Tibial artery (tissue), 4 donors: ENCODE data around the gene CRIP3.

ENCODE experiments used
- DNase-seq, 2 donors: peaks; one replicate each; pipeline ENCODE4 v3.0.0-alpha.2; 2019
- H3K27ac ChIP-seq, 2 donors: fragments of 200-600 bp; sonication (generic) in 1 of 2; 1 replicate in 1 of 2; 2 replicates in 1 of 2; pipeline ENCODE4 v1.5.1; 2018 to 2019; ENCODE audit warnings: mild to moderate bottlenecking in 1 of 2
- H3K27me3 ChIP-seq, 2 donors: fragments of 200-600 bp; sonication (generic) in 1 of 2; one replicate each; pipeline versions ENCODE4 v1.5.1 to v1.6.0; 2016 to 2019
- H3K36me3 ChIP-seq, 3 donors: fragments of 200-600 bp; sonication (generic) in 2 of 3; one replicate each; pipeline ENCODE4 v1.5.1; 2016 to 2019; ENCODE audit warnings: mild to moderate bottlenecking in 2 of 3
- H3K4me1 ChIP-seq, 4 donors: fragments of 200-600 bp; sonication (generic) in 2 of 4; 1 replicate in 3 of 4; 2 replicates in 1 of 4; pipeline ENCODE4 v1.5.1; 2016 to 2019
- H3K4me3 ChIP-seq, 2 donors: fragments of 200-600 bp; sonication (generic) in 1 of 2; 1 replicate in 1 of 2; 2 replicates in 1 of 2; pipeline ENCODE4 v1.5.1; 2018 to 2019; ENCODE audit warnings: mild to moderate bottlenecking in 2 of 2
- H3K9me3 ChIP-seq, 3 donors: fragments of 200-600 bp; sonication (generic) in 1 of 3; one replicate each; pipeline ENCODE4 v1.5.1; 2016 to 2019
- intact Hi-C: fragments of 100-400 bp; cut with DNase I; formaldehyde crosslinking; loops from one replicate; pipeline ENCODE4 v1.15.0; 2023; ENCODE audit warnings: low total_unique reads
- TF ChIP-seq, protein P1 (sequence below), 2 experiments: fragments of 200-600 bp in 1 of 2; fragments of 450-650 bp in 1 of 2; IDR thresholded peaks; one replicate each; pipeline ENCODE4 v1.5.1; 2017 to 2019; ENCODE audit warnings: antibody characterized with exemption in 2 of 2, mild to moderate bottlenecking in 1 of 2, moderate library complexity in 1 of 2

Gene CRIP3

DNA sequence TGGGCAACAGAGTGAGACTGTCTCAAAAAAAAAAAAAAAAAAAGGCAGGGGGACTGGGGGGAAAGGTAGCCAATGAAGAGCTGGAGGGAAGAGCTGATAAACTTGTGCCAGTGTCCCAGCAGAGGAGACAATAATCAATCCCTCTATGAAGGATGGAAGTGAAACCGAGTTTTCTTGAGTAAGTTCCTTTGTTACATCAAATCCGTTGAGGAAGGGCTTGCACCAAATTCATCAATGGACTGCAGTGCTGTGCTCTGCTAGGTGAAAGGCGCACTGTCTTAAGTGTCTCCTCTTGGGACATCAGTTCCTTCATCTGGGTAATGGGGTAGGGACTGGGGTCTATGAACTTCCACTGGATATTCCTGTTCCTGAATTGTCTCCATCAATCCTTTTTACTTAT lies 3.0 kb upstream of the CRIP3 start:
- TF ChIP-seq, protein P1, sequence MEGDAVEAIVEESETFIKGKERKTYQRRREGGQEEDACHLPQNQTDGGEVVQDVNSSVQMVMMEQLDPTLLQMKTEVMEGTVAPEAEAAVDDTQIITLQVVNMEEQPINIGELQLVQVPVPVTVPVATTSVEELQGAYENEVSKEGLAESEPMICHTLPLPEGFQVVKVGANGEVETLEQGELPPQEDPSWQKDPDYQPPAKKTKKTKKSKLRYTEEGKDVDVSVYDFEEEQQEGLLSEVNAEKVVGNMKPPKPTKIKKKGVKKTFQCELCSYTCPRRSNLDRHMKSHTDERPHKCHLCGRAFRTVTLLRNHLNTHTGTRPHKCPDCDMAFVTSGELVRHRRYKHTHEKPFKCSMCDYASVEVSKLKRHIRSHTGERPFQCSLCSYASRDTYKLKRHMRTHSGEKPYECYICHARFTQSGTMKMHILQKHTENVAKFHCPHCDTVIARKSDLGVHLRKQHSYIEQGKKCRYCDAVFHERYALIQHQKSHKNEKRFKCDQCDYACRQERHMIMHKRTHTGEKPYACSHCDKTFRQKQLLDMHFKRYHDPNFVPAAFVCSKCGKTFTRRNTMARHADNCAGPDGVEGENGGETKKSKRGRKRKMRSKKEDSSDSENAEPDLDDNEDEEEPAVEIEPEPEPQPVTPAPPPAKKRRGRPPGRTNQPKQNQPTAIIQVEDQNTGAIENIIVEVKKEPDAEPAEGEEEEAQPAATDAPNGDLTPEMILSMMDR (IDR thresholded peaks at IDR 0.05) = no peak
- Histone ChIP-seq H3K9me3 (no peaks in the 10 kb centered on the region), H3K36me3 (no peaks in the 10 kb centered on the region), H3K27ac (no peak overlapping the region), H3K4me3 (no peak overlapping the region), H3K4me1 (peaks cover 0 to 13% (median 7%) of the 10 kb centered on the region in 4 donors), H3K27me3 (peaks cover 0 to 23% of the 10 kb centered on the region in 2 donors)
- intact Hi-C loops = no loop called here
- no peak for DNase-seq

- intact Hi-C loops = no loop called here
- H3K4me3 ChIP-seq = no peak overlapping the region
- H3K27me3 ChIP-seq = peaks cover 0 to 33% of the 10 kb centered on the region in 2 donors
- H3K9me3 ChIP-seq = no peaks in the 10 kb centered on the region
- peaks cover 0 to 13% (median 7%) of the 10 kb centered on the region in 4 donors for H3K4me1 ChIP-seq
- TF ChIP-seq, protein P1 (IDR thresholded peaks at IDR 0.05) = no peak
- DNase-seq = no peak
- H3K36me3 ChIP-seq = no peaks in the 10 kb centered on the region
- H3K27ac ChIP-seq = no peak overlapping the region
Observed at GRCh38 chr6:43310624-43311023, 2.0 kb upstream of the CRIP3 start.

- Histone ChIP-seq H3K27me3 (peaks cover 0 to 33% of the 10 kb centered on the region in 2 donors), H3K27ac (no peak overlapping the region), H3K36me3 (no peaks in the 10 kb centered on the region), H3K4me1 (peaks cover 0 to 13% (median 7%) of the 10 kb centered on the region in 4 donors), H3K4me3 (no peak overlapping the region), H3K9me3 (no peaks in the 10 kb centered on the region)
- intact Hi-C loops = no loop called here
- TF ChIP-seq, protein P1 (IDR thresholded peaks at IDR 0.05) = no peak
- no peak for DNase-seq
Observed at GRCh38 chr6:43310134-43310533, 1.5 kb upstream of the CRIP3 start.

GRCh38 chr6:43308990-43309477 lies 408 bp upstream of the CRIP3 start:
- Histone ChIP-seq H3K9me3 (no peaks in the 10 kb centered on the region), H3K27me3 (peaks cover 0 to 33% of the 10 kb centered on the region in 2 donors), H3K36me3 (no peaks in the 10 kb centered on the region), H3K27ac (no peak overlapping the region), H3K4me3 (peak overlapping the region; percentile 36 to 42), H3K4me1 (peaks cover 0 to 13% (median 7%) of the 10 kb centered on the region in 4 donors)
- intact Hi-C loops = no loop called here
- no peak for DNase-seq
- TF ChIP-seq, protein P1 (IDR thresholded peaks at IDR 0.05) = no peak

DNA sequence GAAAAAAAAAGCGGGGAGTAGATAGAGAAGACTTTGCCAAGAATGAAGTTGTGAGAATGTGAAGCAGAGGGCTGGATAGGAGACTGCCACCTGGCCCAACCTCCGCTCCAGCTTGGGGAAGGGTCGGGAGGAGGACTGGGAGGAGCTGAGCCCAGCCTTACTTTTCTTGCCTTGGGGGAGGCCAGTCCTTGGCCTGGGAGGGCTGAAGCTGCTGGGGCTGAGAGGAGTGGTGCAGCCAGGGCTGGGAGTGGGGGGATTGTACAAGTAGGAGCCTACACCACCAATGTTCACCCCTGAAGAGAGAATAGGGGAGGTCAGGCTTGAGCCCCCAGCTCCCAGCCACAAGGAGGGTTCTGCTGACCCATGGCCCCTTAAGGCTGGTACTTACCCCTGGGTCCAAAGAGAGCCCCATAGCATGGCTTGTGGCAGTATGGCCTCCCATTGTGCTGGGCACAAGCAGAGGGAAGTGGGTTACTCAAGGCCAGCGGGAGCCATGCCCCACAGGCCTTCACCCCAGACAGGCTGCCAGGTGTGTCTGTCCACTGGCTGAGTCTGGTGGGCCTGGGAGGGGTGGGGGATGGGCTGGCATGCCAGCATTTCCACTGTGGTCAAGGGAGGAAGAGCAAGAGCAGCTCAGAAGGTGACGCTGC lies 1.1 kb downstream of the CRIP3 start:
- TF ChIP-seq, protein P1 (IDR thresholded peaks at IDR 0.05) = no peak
- no peaks in the 10 kb centered on the region for H3K9me3 ChIP-seq
- intact Hi-C loops = no loop called here
- no peaks in the 10 kb centered on the region for H3K36me3 ChIP-seq
- no peak for DNase-seq
- H3K4me1 ChIP-seq = peaks cover 0 to 13% (median 7%) of the 10 kb centered on the region in 4 donors
- H3K4me3 ChIP-seq = no peak overlapping the region
- H3K27me3 ChIP-seq = peaks cover 0 to 33% of the 10 kb centered on the region in 2 donors
- no peak overlapping the region for H3K27ac ChIP-seq
